HG02840 (cell line): Measurements from ENCODE around the gene SUN2.

Experiments
- ATAC-seq: cut with Tn5 transposase; IDR thresholded peaks from one replicate; pipeline ENCODE4 v1.9.1; 2021; ENCODE audit warnings: mild to moderate bottlenecking, moderate library complexity, moderate number of reproducible peaks; ENCODE audit not compliant: unreplicated experiment, low FRiP score

The SUN2 gene

GRCh38 chr22:38700270-38700788 is 55.5 kb downstream of the SUN2 start:
- no peak for ATAC-seq

GRCh38 chr22:38699784-38700183 is 56.0 kb downstream of the SUN2 start:
- ATAC-seq, result no peak

- ATAC-seq, result no peak
These were observed 56.7 kb downstream of the SUN2 start for GRCh38 chr22:38699143-38699542.

- no peak for ATAC-seq
These were observed 57.2 kb downstream of the SUN2 start for GRCh38 chr22:38698407-38699094.

DNA sequence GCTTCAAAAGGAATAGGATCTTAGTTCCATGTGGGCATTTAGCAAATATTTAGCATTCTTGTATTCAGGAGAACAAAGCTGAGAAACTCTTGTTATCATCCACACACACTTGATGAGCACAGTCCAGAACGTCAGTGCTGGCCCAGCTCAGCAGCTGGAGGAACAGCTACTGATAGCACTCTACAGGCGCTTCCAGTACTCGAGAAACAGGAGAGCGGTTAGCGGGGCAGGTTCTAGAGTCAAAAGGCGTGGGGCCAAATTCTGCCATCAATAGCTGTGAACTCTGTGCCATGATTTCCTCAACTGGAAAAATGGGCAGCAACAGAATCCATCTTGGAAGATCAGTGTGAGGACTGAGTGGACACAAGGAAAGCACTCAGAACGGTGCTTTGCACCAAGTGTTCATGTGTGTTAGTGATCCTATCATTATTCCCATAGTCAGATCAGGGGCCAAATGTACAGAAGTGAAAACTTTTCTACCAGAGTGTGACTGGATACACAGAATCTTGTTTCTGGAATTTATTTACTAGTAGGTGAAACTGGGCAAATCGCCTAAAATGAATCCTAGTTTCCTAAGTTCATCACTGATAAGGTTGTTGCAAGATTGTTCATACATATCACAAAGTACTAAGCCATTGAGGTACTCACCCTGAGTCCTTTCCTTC is 58.2 kb downstream of the SUN2 start:
- ATAC-seq, result no peak

DNA sequence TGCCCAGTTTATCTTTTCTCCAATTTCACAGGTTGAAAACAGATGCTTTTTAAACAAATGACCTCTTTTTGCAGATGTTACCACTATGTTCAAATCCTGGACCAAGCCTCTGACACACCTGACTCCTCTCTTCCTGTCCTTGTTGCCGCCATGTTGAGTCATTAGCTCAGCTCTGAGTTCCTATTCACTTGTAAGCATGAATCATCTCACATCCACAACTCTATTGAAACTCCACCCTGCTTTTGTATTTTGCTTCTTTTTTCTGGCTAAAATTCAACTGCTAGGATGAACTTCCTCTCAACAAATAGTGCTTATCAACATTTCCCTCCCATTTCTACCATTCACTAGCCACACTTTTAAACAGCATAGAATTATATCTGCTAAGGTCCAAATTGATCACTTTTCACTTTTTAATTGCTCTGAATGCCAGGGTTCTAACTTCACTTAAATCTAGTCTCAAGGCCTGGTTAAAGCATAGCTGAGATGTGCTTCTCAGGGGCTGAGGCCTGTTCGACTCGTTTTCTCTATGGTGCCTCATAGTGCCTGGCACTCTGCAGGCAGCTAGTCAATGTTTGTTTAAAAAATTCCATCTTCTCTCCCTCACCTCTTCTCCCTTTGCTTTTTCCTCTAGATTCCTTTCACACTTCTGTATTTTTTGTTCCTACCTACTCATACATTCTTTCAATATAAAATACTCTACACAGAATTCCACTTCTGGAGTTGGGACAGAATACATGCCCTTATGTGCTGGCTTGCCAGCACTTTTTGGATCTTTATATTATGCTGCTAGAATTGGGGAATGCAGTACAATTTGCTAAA is 59.0 kb downstream of the SUN2 start:
- no peak for ATAC-seq

GRCh38 chr22:38694940-38695339 is 60.9 kb downstream of the SUN2 start:
- ATAC-seq, result no peak

DNA sequence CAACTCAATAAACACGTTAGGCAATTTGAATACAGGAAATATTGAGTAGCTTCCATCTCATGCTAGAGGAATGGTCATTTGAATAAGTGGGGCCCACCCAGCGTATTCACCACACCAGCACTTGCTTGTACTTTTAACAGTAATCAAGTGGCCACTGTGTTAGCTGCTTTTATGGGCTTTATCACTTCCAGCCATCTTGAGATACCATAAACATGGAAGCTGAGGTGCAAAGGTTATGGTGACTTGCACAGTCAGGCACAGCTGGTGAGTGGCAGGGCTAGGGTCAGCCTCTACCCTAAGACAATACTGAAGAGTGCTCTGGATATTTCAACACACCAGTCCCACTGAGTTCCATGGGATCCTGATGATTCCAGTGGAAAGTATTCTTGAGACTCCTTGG is 61.7 kb downstream of the SUN2 start:
- no peak for ATAC-seq

DNA sequence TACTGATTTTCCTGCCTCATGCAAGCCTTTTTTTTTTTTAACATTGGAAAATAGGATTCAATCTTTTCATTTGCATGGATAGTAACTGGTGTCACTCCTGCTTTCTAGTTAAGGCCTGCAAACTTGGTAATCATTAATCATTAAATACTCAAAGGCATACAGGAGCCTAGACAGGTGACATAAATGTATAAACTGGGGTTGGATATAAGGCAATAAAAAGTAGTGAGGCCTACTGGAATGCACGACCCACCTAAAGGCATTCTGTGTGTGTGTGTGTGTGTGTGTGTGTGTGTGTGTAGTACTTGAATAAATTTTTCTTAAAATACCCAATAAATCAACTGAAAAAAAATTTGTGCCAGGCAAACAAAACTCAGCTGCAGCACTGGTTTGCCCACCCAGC is 66.1 kb downstream of the SUN2 start:
- ATAC-seq, result no peak

GRCh38 chr22:38685761-38686160 is 70.0 kb downstream of the SUN2 start:
- no peak for ATAC-seq

- ATAC-seq, result no peak
These were observed 70.9 kb downstream of the SUN2 start for GRCh38 chr22:38684895-38685294.
